Adipose tissue (tissue), 3 donors: ENCODE measurements around the gene NLRC5. TPM values are rescaled to one million over a fixed set of nuclear protein-coding genes. Genes with fewer than 3 reads are reported as not detected.
"Not testable (repeated sequence)": the region's sequence is repeated elsewhere in the genome, so short reads cannot be mapped to it uniquely, and the experiment has no call there.

Experiments used
- H3K27ac ChIP-seq: one replicate; pipeline ENCODE4 v1.5.1; 2013; ENCODE audit warnings: low read depth, low read length
- WGBS, 3 donors: extraction: QIAGEN DNeasy Blood & Tissue Kit; methylation state at CpG; one replicate each; pipeline ENCODE4 v1.1.7; 2013; 5-methylcytosine and 5-hydroxymethylcytosine counted together
- polyA plus RNA-seq, 3 donors: library from polyadenylated mRNA; stranded (reverse); fragments of 200-250 nt; gene quantifications; one replicate each; pipeline ENCODE4 v1.2.3, GENCODE V29; 2013
- donor health status: healthy with polysubstance abuse.
- donor health status: Bipolar disorder and iron deficiency.
- donor health status: healthy.

The NLRC5 gene
- polyA plus RNA-seq, 3 donors: 7.3 to 44.2 (median 29.7) TPM

- H3K27ac ChIP-seq: no peak overlapping the region
Observed at GRCh38 chr16:57081744-57082143, 92.4 kb downstream of the NLRC5 start.

GRCh38 chr16:57082664-57083063, 93.3 kb downstream of the NLRC5 start:
- WGBS, 3 donors: 92 to 95% (median 94%) methylated on average over 6 of the region's 6 CpGs
- H3K27ac ChIP-seq: no peak overlapping the region

- 74 to 79% (median 76%) methylated on average over 7 of the region's 7 CpGs for WGBS, 3 donors
- no peak overlapping the region for H3K27ac ChIP-seq
Observed at GRCh38 chr16:57083485-57084126, 94.2 kb downstream of the NLRC5 start.

- WGBS, 3 donors: 9 to 13% (median 11%) methylated on average over 9 of the region's 9 CpGs
- H3K27ac ChIP-seq: no peak overlapping the region
Observed at GRCh38 chr16:57084257-57084770, 95.0 kb downstream of the NLRC5 start.

- WGBS, 3 donors: 57 to 81% (median 63%) methylated on average over 7 of the region's 7 CpGs
- no peak overlapping the region for H3K27ac ChIP-seq
Observed at GRCh38 chr16:57084996-57085395, 95.6 kb downstream of the NLRC5 start.

- 78 to 92% (median 83%) methylated on average over 2 of the region's 2 CpGs for WGBS, 3 donors
- no peak overlapping the region for H3K27ac ChIP-seq
Observed at GRCh38 chr16:57087003-57087402, 97.6 kb downstream of the NLRC5 start.

- no peak overlapping the region for H3K27ac ChIP-seq
- 81 to 90% (median 88%) methylated on average over 8 of the region's 8 CpGs for WGBS, 3 donors
Observed at GRCh38 chr16:57089406-57089805, 100.0 kb downstream of the NLRC5 start.

- 20 to 22% (median 20%) methylated on average over 24 of the region's 24 CpGs for WGBS, 3 donors
- no peak overlapping the region for H3K27ac ChIP-seq
Observed at GRCh38 chr16:57091200-57091974, 102.0 kb downstream of the NLRC5 start.

GRCh38 chr16:57091975-57092785, 102.8 kb downstream of the NLRC5 start, which contains the start of gene CPNE2:
CPNE2 (plus strand) TSS chr16:57092583; CDS start chr16:57110743, 18,160 bp downstream.
- WGBS, 3 donors: 0 to 1% (median 1%) methylated on average over 43 to 100 of the region's 100 CpGs
- H3K27ac ChIP-seq: peak within 1 kb of the TSS; percentile 73

GRCh38 chr16:57092786-57093411, 103.5 kb downstream of the NLRC5 start:
- H3K27ac ChIP-seq: peak overlapping the region; percentile 73
- 0 to 1% (median 1%) methylated on average over 38 to 52 of the region's 53 CpGs for WGBS, 3 donors

- WGBS, 3 donors: 53 to 78% (median 56%) methylated on average over 18 of the region's 18 CpGs
- H3K27ac ChIP-seq: no peak overlapping the region
Observed at GRCh38 chr16:57093666-57094564, 104.6 kb downstream of the NLRC5 start.

GRCh38 chr16:57094911-57095310, 105.6 kb downstream of the NLRC5 start:
- WGBS, 3 donors: 77 to 93% (median 83%) methylated on average over 5 of the region's 5 CpGs
- no peak overlapping the region for H3K27ac ChIP-seq

GRCh38 chr16:57096192-57096591, 106.8 kb downstream of the NLRC5 start:
- no peak overlapping the region for H3K27ac ChIP-seq
- WGBS, 3 donors: 95 to 97% (median 97%) methylated on average over 3 of the region's 3 CpGs

- WGBS, 3 donors: 92 to 100% (median 96%) methylated on average over 2 of the region's 2 CpGs
- no peak overlapping the region for H3K27ac ChIP-seq
Observed at GRCh38 chr16:57096793-57097192, 107.4 kb downstream of the NLRC5 start.

GRCh38 chr16:57098188-57098841, 109.0 kb downstream of the NLRC5 start:
- WGBS, 3 donors: 73 to 81% (median 75%) methylated on average over 14 of the region's 14 CpGs
- H3K27ac ChIP-seq: no peak overlapping the region

- WGBS, 3 donors: 69 to 84% (median 74%) methylated on average over 6 of the region's 6 CpGs
- not testable (repeated sequence) for H3K27ac ChIP-seq
Observed at GRCh38 chr16:57099965-57100364, 110.6 kb downstream of the NLRC5 start.

GRCh38 chr16:57100445-57100844, 111.1 kb downstream of the NLRC5 start:
- WGBS, 3 donors: 93 to 100% (median 93%) methylated on average over 1 of the region's 1 CpG
- H3K27ac ChIP-seq: no peak overlapping the region
